NB4 (cell line): Measurements from ENCODE around the gene LRP11.

ENCODE experiments used
- CTCF ChIP-seq: IDR thresholded peaks from one replicate; pipeline ENCODE4 v1.5.1; 2012; ENCODE audit warnings: low read depth, low read length
- MYC ChIP-seq: IDR thresholded peaks from 2 replicates; pipeline ENCODE4 v1.6.1; 2011; ENCODE audit warnings: low read depth, low read length

DNA sequence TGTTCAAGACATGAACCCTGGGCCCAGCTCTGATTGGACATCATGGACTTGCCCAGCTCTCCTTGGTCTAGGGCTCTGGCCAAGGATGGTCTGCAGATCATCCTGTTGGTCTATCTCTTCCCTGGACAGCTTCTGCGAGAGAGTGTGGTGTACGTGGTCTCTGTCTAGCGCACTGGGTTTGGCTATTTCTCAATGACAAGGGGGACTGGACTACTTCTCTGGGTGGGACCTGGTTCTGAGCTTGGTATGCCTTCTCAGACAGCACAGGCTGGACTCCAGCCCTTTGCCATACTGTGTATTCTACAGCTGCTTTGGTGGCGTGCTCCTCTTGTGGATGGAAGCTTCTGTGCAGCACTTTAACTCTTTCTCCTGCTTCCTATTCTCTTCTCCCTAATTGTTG lies 42.2 kb upstream of the LRP11 start:
- TF ChIP-seq MYC (no peak), CTCF (no peak)
